Mammary epithelial cell (primary cell): ENCODE results near the gene FADS6.

Source experiments
- EZH2 ChIP-seq: IDR thresholded peaks from 2 replicates; pipeline ENCODE4 v1.6.1; 2012; ENCODE audit warnings: low read length, inconsistent platforms, borderline replicate concordance
- TF ChIP-seq, protein P1 (sequence below), 2 donors: IDR thresholded peaks in 1 of 2; conservative IDR thresholded peaks in 1 of 2; 2 replicates each; pipeline ENCODE4 v1.5.1; 2011 to 2012; ENCODE audit warnings: inconsistent platforms in 2 of 2, low read length in 2 of 2, mild to moderate bottlenecking in 2 of 2, control low read depth in 1 of 2, low read depth in 1 of 2; ENCODE audit not compliant: insufficient read depth in 1 of 2; ENCODE audit errors: extremely low read depth in 1 of 2

GRCh38 chr17:74840989-74841666, 52.3 kb downstream of the FADS6 start:
- TF ChIP-seq, protein P1, sequence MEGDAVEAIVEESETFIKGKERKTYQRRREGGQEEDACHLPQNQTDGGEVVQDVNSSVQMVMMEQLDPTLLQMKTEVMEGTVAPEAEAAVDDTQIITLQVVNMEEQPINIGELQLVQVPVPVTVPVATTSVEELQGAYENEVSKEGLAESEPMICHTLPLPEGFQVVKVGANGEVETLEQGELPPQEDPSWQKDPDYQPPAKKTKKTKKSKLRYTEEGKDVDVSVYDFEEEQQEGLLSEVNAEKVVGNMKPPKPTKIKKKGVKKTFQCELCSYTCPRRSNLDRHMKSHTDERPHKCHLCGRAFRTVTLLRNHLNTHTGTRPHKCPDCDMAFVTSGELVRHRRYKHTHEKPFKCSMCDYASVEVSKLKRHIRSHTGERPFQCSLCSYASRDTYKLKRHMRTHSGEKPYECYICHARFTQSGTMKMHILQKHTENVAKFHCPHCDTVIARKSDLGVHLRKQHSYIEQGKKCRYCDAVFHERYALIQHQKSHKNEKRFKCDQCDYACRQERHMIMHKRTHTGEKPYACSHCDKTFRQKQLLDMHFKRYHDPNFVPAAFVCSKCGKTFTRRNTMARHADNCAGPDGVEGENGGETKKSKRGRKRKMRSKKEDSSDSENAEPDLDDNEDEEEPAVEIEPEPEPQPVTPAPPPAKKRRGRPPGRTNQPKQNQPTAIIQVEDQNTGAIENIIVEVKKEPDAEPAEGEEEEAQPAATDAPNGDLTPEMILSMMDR (conservative IDR thresholded peaks at IDR 0.05 in 1 of 2, IDR thresholded peaks at IDR 0.05 in 1 of 2; ENCODE audit: extremely low read depth in 1 of 2, insufficient read depth in 1 of 2, low read depth in 1 of 2, low read length in 2 of 2), result no peak
- TF ChIP-seq EZH2, result no peak
